Calu3 (cell line): ENCODE results near the gene TPM3. TPM values are rescaled to one million over a fixed set of nuclear protein-coding genes. Genes with fewer than 3 reads are reported as not detected.
A peak's percentile ranks its signal among the peaks of the same experiment; 100 is the strongest.

Source experiments
- BruUV-seq: library from RNA; stranded (reverse); fragments of 400-500 nt; replicated peaks from 2 replicates; lab custom pipeline; 2021; lab: Mats Ljungman, UMichigan
- CTCF ChIA-PET: fragments of 300-600 bp; sonication (Branson Sonifier 250); formaldehyde crosslinking; loops from one replicate; lab custom pipeline; 2022; ENCODE audit warnings: antibody characterized with exemption; lab: Charles Lee
- DNase-seq: peaks from one replicate; pipeline ENCODE4 v3.0.0; 2022
- H3K27ac Mint-ChIP-seq: one replicate; pipeline ENCODE4 v1.8.0; 2022; ENCODE audit warnings: mixed read lengths; ENCODE audit not compliant: unreplicated experiment
- H3K27me3 Mint-ChIP-seq: one replicate; pipeline ENCODE4 v1.8.0; 2022; ENCODE audit warnings: mixed read lengths; ENCODE audit not compliant: unreplicated experiment
- H3K36me3 Mint-ChIP-seq: one replicate; pipeline ENCODE4 v1.8.0; 2022; ENCODE audit warnings: mild to moderate bottlenecking, moderate library complexity, mixed read lengths; ENCODE audit not compliant: insufficient read depth, unreplicated experiment
- H3K4me1 Mint-ChIP-seq: one replicate; pipeline ENCODE4 v1.8.0; 2022; ENCODE audit warnings: mild to moderate bottlenecking, low read depth, mixed read lengths; ENCODE audit not compliant: unreplicated experiment
- H3K4me3 Mint-ChIP-seq: one replicate; pipeline ENCODE4 v1.8.0; 2022; ENCODE audit warnings: mild to moderate bottlenecking, low read depth, moderate library complexity, mixed read lengths; ENCODE audit not compliant: unreplicated experiment
- H3K9me3 Mint-ChIP-seq: one replicate; pipeline ENCODE4 v1.8.0; 2022; ENCODE audit warnings: low read depth, mixed read lengths; ENCODE audit not compliant: unreplicated experiment
- intact Hi-C: fragments of 100-400 bp; cut with micrococcal nuclease; formaldehyde crosslinking; loops from one replicate; pipeline ENCODE4 v1.10.0; 2022; ENCODE audit not compliant: unreplicated experiment
- total RNA-seq: library from RNA; stranded (reverse); gene quantifications from 2 replicates; pipeline ENCODE4 v1.2.3, GENCODE V29; 2022
- TF ChIP-seq, protein P1 (sequence below): fragments of 200-600 bp; IDR thresholded peaks from one replicate; pipeline ENCODE4 v1.8.0; 2022; ENCODE audit warnings: antibody characterized with exemption; ENCODE audit not compliant: unreplicated experiment

Gene TPM3
- total RNA-seq, 1 experiment from 2014 or later: 582 TPM

DNA sequence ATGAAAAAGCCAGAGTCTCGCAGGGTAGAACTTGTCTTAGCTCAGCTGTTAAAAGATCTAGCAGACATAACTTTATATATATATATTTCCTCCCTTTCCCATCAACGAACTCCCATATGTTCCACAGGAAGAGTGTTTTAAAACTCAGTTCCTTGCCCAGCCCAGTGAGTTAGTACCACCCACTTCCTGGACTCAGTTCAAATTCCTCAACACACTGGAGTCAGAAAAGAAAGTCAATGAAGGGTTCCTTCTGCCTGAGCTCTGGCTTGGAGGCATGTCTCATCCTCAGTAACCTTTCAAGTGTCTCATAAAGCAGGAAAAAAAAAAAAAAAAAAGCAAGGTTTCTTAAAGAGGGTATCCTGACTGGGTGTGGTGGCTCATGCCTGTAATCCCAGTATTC, 15.6 kb downstream of the TPM3 start:
- BruUV-seq: no TSS peak
- Mint-ChIP-seq H3K27ac (peak overlapping the region; percentile 82), H3K4me3 (no peak overlapping the region)

DNA sequence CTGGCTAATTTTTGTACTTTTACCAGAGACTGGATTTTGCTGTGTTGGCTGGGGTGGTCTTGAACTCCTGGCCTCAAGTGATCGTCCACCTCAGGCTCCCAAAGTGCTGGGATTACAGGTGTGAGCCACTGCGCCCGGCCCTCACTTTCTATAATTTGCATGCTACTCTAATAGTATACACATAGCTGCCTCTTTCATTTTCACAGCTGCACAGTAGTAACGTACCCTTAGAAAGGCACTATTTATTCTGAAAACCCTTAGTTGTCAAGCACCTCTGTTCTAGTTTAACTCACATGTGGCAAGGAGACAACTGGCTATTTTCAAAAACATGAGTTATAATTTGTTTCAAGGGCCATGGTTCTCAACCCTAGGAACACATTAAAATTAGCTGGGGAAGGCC, 17.2 kb downstream of the TPM3 start:
- BruUV-seq: no TSS peak
- H3K27ac Mint-ChIP-seq: no peak overlapping the region
- H3K27me3 Mint-ChIP-seq: no peaks in the 10 kb centered on the region
- H3K4me1 Mint-ChIP-seq: peaks cover 38% of the 10 kb centered on the region
- no peak overlapping the region for H3K4me3 Mint-ChIP-seq
- no peak for DNase-seq
- no peaks in the 10 kb centered on the region for H3K9me3 Mint-ChIP-seq
- H3K36me3 Mint-ChIP-seq: peaks cover 83% of the 10 kb centered on the region
- intact Hi-C loops: no loop called here
- TF ChIP-seq, protein P1, sequence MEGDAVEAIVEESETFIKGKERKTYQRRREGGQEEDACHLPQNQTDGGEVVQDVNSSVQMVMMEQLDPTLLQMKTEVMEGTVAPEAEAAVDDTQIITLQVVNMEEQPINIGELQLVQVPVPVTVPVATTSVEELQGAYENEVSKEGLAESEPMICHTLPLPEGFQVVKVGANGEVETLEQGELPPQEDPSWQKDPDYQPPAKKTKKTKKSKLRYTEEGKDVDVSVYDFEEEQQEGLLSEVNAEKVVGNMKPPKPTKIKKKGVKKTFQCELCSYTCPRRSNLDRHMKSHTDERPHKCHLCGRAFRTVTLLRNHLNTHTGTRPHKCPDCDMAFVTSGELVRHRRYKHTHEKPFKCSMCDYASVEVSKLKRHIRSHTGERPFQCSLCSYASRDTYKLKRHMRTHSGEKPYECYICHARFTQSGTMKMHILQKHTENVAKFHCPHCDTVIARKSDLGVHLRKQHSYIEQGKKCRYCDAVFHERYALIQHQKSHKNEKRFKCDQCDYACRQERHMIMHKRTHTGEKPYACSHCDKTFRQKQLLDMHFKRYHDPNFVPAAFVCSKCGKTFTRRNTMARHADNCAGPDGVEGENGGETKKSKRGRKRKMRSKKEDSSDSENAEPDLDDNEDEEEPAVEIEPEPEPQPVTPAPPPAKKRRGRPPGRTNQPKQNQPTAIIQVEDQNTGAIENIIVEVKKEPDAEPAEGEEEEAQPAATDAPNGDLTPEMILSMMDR: no peak
- CTCF ChIA-PET: no interaction called here

More for the DNA sequence above, 15.6 kb downstream of the TPM3 start:
- peaks cover 49% of the 10 kb centered on the region for H3K4me1 Mint-ChIP-seq
- no peaks in the 10 kb centered on the region for H3K9me3 Mint-ChIP-seq
- intact Hi-C loops: no loop called here
- DNase-seq: peak; percentile 31
- TF ChIP-seq, protein P1: no peak
- H3K27me3 Mint-ChIP-seq: no peaks in the 10 kb centered on the region
- H3K36me3 Mint-ChIP-seq: peaks cover 80% of the 10 kb centered on the region
- CTCF ChIA-PET: interaction anchor here (0.8 kb wide), 1 partner anchor 25 kb away, joined by 3 read pairs; no protein-coding TSS in a partner anchor

DNA sequence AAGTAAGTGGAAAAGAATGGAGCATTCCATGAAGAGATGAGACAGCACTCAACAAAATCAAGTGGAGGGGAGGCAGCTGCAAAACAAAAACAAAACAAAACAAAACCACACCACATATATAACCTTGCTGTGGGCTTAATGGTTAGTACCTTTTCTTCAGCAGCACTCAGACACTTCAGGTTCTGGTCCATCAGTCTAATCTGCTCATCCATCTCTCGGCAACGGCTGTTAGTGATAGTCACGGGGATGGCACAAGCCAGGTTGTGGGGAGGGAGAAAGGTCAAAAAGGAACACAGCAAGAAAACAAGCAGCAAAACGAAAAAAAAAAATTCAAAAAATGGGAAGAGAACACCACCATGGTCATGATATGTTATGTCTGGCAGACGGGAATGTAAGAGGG, 20.0 kb downstream of the TPM3 start:
- no TSS peak for BruUV-seq
- Mint-ChIP-seq H3K4me3 (no peak overlapping the region), H3K27me3 (no peaks in the 10 kb centered on the region), H3K9me3 (no peaks in the 10 kb centered on the region), H3K27ac (peak overlapping the region; percentile 45), H3K36me3 (peaks cover 83% of the 10 kb centered on the region), H3K4me1 (peaks cover 11% of the 10 kb centered on the region)
- no peak for DNase-seq
- CTCF ChIA-PET: no interaction called here
- intact Hi-C loops: no loop called here
- TF ChIP-seq, protein P1: no peak

DNA sequence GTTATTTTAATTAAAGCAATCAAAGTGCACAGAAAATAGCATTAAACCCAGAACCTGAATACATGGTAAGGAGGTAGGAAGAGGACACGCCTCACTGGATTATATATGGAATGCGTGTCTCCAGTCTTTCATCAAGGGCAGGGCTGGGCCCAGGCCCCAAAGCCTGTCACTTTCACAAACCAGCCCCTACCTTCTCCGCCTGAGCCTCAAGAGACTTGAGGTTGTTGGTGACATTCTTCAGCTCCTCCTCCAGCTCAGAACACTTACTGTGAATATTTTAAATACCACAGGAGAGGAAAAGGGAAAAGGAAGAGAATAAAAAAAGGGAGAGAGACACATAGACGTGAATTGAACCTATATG, 20.7 kb downstream of the TPM3 start:
- intact Hi-C loops: no loop called here
- no peak for DNase-seq
- TF ChIP-seq, protein P1: no peak
- CTCF ChIA-PET: no interaction called here
- Mint-ChIP-seq H3K9me3 (no peaks in the 10 kb centered on the region), H3K27ac (no peak overlapping the region), H3K4me3 (no peak overlapping the region), H3K4me1 (peaks cover 4% of the 10 kb centered on the region), H3K36me3 (peaks cover 82% of the 10 kb centered on the region), H3K27me3 (no peaks in the 10 kb centered on the region)
- BruUV-seq: no TSS peak
